ENCODE measurements around the gene GP1BA. TPM values are rescaled to one million over a fixed set of nuclear protein-coding genes. Genes with fewer than 3 reads are reported as not detected.

GP1BA gene
- total RNA-seq, 4 donors from 2014 or later: not detected

- TF ChIP-seq CTCF (IDR thresholded peaks at IDR 0.05): no peak
- DNase-seq (ENCODE audit: low spot score) (no peak), ATAC-seq (ENCODE audit: low FRiP score) (no peak)
These were observed 12.6 kb downstream of the GP1BA start for GRCh38 chr17:4944554-4945175.

- ATAC-seq (ENCODE audit: low FRiP score): peak; percentile 38
- DNase-seq (ENCODE audit: low spot score): no peak
- no peak for TF ChIP-seq CTCF (IDR thresholded peaks at IDR 0.05)
These were observed 13.3 kb downstream of the GP1BA start for GRCh38 chr17:4945176-4945943.

- no peak for DNase-seq (ENCODE audit: low spot score)
- ATAC-seq (ENCODE audit: low FRiP score): no peak
- TF ChIP-seq CTCF (IDR thresholded peaks at IDR 0.05): no peak
These were observed 13.8 kb downstream of the GP1BA start for GRCh38 chr17:4945944-4946280.

GRCh38 chr17:4946312-4946976, 14.4 kb downstream of the GP1BA start:
- ATAC-seq (ENCODE audit: low FRiP score) (no peak), DNase-seq (ENCODE audit: low spot score) (no peak)
- no peak for TF ChIP-seq CTCF (IDR thresholded peaks at IDR 0.05)

- DNase-seq (ENCODE audit: low spot score) (no peak), ATAC-seq (ENCODE audit: low FRiP score) (no peak)
- TF ChIP-seq CTCF (IDR thresholded peaks at IDR 0.05): no peak
These were observed 14.9 kb downstream of the GP1BA start for GRCh38 chr17:4947010-4947410.

GRCh38 chr17:4947411-4948165, 15.5 kb downstream of the GP1BA start:
- ATAC-seq (ENCODE audit: low FRiP score) (no peak), DNase-seq (ENCODE audit: low spot score) (no peak)
- no peak for TF ChIP-seq CTCF (IDR thresholded peaks at IDR 0.05)

Measured in omental fat pad (tissue), 4 donors.